Nephron progenitor cell (in vitro differentiated cells): ENCODE measurements around the gene EYA3.

Experiments
- DNase-seq: peaks from one replicate; pipeline ENCODE4 v3.0.0; 2021
- H3K27ac Mint-ChIP-seq: 2 replicates; pipeline ENCODE4 v1.8.0; 2021; ENCODE audit warnings: mild to moderate bottlenecking, moderate library complexity, mixed read lengths
- H3K27me3 Mint-ChIP-seq: 2 replicates; pipeline ENCODE4 v1.8.0; 2021; ENCODE audit warnings: mild to moderate bottlenecking, low read depth, mixed read lengths; ENCODE audit not compliant: poor library complexity
- H3K36me3 Mint-ChIP-seq: 2 replicates; pipeline ENCODE4 v1.8.0; 2021; ENCODE audit warnings: low read depth, mixed read lengths
- H3K4me1 Mint-ChIP-seq: 2 replicates; pipeline ENCODE4 v1.8.0; 2021; ENCODE audit warnings: mixed read lengths
- H3K4me3 Mint-ChIP-seq: 2 replicates; pipeline ENCODE4 v1.8.0; 2021; ENCODE audit warnings: mild to moderate bottlenecking, moderate library complexity, mixed read lengths
- H3K9me3 Mint-ChIP-seq: 2 replicates; pipeline ENCODE4 v1.8.0; 2021; ENCODE audit warnings: mild to moderate bottlenecking, moderate library complexity, mixed read lengths
- TF ChIP-seq, protein P1 (sequence below): fragments of 200-600 bp; sonication (generic); IDR thresholded peaks from 2 replicates; pipeline ENCODE4 v1.5.0; 2021; ENCODE audit warnings: antibody characterized with exemption

EYA3 gene

GRCh38 chr1:27967106-27967883 lies 121.1 kb downstream of the EYA3 start:
- TF ChIP-seq, protein P1, sequence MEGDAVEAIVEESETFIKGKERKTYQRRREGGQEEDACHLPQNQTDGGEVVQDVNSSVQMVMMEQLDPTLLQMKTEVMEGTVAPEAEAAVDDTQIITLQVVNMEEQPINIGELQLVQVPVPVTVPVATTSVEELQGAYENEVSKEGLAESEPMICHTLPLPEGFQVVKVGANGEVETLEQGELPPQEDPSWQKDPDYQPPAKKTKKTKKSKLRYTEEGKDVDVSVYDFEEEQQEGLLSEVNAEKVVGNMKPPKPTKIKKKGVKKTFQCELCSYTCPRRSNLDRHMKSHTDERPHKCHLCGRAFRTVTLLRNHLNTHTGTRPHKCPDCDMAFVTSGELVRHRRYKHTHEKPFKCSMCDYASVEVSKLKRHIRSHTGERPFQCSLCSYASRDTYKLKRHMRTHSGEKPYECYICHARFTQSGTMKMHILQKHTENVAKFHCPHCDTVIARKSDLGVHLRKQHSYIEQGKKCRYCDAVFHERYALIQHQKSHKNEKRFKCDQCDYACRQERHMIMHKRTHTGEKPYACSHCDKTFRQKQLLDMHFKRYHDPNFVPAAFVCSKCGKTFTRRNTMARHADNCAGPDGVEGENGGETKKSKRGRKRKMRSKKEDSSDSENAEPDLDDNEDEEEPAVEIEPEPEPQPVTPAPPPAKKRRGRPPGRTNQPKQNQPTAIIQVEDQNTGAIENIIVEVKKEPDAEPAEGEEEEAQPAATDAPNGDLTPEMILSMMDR: no peak
- H3K36me3 Mint-ChIP-seq: peaks cover 18% of the 10 kb centered on the region
- no peaks in the 10 kb centered on the region for H3K9me3 Mint-ChIP-seq
- no peak overlapping the region for H3K4me3 Mint-ChIP-seq
- H3K4me1 Mint-ChIP-seq: peaks cover 8% of the 10 kb centered on the region
- no peak for DNase-seq
- H3K27me3 Mint-ChIP-seq: peaks cover 3% of the 10 kb centered on the region
- H3K27ac Mint-ChIP-seq: no peak overlapping the region

GRCh38 chr1:27966402-27967105 lies 121.9 kb downstream of the EYA3 start:
- Mint-ChIP-seq H3K4me1 (peaks cover 16% of the 10 kb centered on the region), H3K27me3 (peaks cover 3% of the 10 kb centered on the region), H3K27ac (no peak overlapping the region), H3K36me3 (peaks cover 18% of the 10 kb centered on the region), H3K4me3 (no peak overlapping the region), H3K9me3 (no peaks in the 10 kb centered on the region)
- DNase-seq: no peak
- TF ChIP-seq, protein P1: no peak

DNA sequence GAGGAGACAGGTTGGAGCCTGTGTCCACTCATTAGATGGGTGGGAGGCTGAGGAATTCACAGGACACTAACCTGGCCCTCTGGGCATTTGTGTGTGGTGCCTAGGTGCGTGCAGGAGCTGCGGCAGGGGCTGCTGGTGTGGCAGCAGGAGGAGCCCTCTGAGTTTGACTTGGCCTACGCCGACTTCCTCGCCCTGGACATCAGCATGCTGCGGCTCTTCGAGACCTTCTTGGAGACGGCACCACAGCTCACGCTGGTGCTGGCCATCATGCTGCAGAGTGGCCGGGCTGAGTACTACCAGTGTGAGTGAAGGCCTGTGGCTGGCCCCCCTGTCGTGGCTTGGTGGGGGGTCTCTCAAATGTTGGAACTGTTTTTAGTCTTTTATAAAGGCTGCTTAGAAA lies 125.0 kb downstream of the EYA3 start:
- no peak for DNase-seq
- H3K27ac Mint-ChIP-seq: no peak overlapping the region
- TF ChIP-seq, protein P1: no peak
- peaks cover 35% of the 10 kb centered on the region for H3K4me1 Mint-ChIP-seq
- no peaks in the 10 kb centered on the region for H3K27me3 Mint-ChIP-seq
- H3K4me3 Mint-ChIP-seq: no peak overlapping the region
- no peaks in the 10 kb centered on the region for H3K9me3 Mint-ChIP-seq
- peaks cover 10% of the 10 kb centered on the region for H3K36me3 Mint-ChIP-seq

DNA sequence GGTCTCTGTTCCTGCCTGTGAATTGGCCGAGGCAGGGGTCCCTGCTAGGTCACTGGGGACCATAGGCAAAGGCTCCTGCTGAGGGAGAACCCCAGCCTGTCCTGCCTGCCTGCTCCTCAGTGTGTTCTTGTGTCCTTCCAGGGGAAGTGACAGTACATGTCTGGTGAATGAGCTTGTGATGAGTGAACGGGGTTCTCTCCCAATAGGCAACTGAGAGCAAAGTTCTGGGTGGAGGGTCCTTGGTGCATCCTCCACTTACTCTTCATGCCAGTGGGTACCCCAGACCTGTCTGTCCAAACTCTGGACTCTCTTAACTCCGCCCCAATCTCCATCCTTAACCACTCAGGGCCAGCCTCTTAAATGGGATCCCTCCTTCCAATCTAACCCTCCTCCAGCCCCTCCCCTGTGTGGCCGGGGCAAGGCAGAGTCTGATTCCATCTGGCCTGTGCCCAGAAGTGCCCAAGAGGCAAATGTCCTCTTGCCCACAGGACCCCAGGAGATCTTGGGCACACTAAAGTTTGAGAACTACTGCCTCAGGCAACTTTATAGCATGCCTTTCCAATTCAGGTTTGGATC lies 126.7 kb downstream of the EYA3 start:
- peaks cover 3% of the 10 kb centered on the region for H3K27me3 Mint-ChIP-seq
- H3K27ac Mint-ChIP-seq: peak overlapping the region; percentile 61
- no peaks in the 10 kb centered on the region for H3K9me3 Mint-ChIP-seq
- peak overlapping the region; percentile 75 for H3K4me3 Mint-ChIP-seq
- DNase-seq: no peak
- TF ChIP-seq, protein P1: no peak
- peaks cover 35% of the 10 kb centered on the region for H3K4me1 Mint-ChIP-seq
- H3K36me3 Mint-ChIP-seq: peaks cover 2% of the 10 kb centered on the region

GRCh38 chr1:27960762-27961645 lies 127.4 kb downstream of the EYA3 start:
- Mint-ChIP-seq H3K27me3 (peaks cover 3% of the 10 kb centered on the region), H3K27ac (peak overlapping the region; percentile 61), H3K4me1 (peaks cover 35% of the 10 kb centered on the region), H3K9me3 (no peaks in the 10 kb centered on the region), H3K4me3 (peak overlapping the region; percentile 75), H3K36me3 (no peaks in the 10 kb centered on the region)
- TF ChIP-seq, protein P1: no peak
- no peak for DNase-seq
